HUES6 (cell line): ENCODE measurements around the gene ADH1B.
"Not testable (repeated sequence)": the region's sequence is repeated elsewhere in the genome, so short reads cannot be mapped to it uniquely, and the experiment has no call there.

ENCODE experiments used
- H3K27ac ChIP-seq: 2 replicates; pipeline ENCODE4 v1.7.0; 2013; ENCODE audit warnings: low read depth, mild to moderate bottlenecking, low read length, inconsistent platforms
- H3K27me3 ChIP-seq: 2 replicates; pipeline ENCODE4 v1.6.1; 2013; ENCODE audit warnings: low read length; ENCODE audit not compliant: control insufficient read depth, insufficient read depth
- H3K36me3 ChIP-seq: 2 replicates; pipeline ENCODE4 v1.6.1; 2013; ENCODE audit warnings: low read length; ENCODE audit not compliant: control insufficient read depth, insufficient read depth
- H3K4me1 ChIP-seq: 2 replicates; pipeline ENCODE4 v1.6.1; 2013; ENCODE audit warnings: low read length; ENCODE audit not compliant: control insufficient read depth, insufficient read depth
- H3K4me3 ChIP-seq: 2 replicates; pipeline ENCODE4 v1.5.1; 2013; ENCODE audit warnings: low read depth, low read length
- H3K9ac ChIP-seq: one replicate; pipeline ENCODE4 v1.6.1; 2013; ENCODE audit warnings: mild to moderate bottlenecking, low read length
- H3K9me3 ChIP-seq: 2 replicates; pipeline ENCODE4 v1.6.1; 2013; ENCODE audit warnings: low read depth, low read length; ENCODE audit not compliant: control insufficient read depth, insufficient read depth

Gene ADH1B

GRCh38 chr4:99324361-99324760 lies 3.2 kb upstream of the ADH1B start:
- Histone ChIP-seq H3K9ac (no peak overlapping the region), H3K4me1 (peaks cover 4% of the 10 kb centered on the region; the same call in 1 of the 2 replicates), H3K36me3 (no peaks in the 10 kb centered on the region), H3K9me3 (peaks cover 15% of the 10 kb centered on the region), H3K27me3 (no peaks in the 10 kb centered on the region), H3K4me3 (no peak overlapping the region), H3K27ac (no peak overlapping the region)

- no peak overlapping the region for H3K9ac ChIP-seq
These were observed 2.6 kb upstream of the ADH1B start for GRCh38 chr4:99323756-99324155.

DNA sequence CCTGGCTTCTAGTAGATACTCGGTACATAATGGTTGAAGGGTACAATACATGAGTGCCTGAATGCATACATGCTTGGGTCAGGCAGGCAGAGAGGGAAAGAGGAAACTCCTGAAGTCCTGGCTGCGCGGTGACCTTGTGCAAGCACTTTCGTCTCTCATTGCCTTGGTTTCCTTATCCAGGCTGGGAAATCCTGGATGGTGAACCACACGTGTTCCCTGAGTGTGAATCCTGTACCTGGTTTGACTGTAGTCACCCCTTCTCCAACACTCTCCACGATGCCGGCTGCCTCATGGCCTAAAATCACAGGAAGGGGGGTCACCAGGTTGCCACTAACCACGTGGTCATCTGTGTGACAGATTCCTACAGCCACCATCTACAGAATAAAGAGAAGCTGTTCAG lies 3.4 kb downstream of the ADH1B start:
- not testable (repeated sequence) for H3K27me3 ChIP-seq, H3K36me3 ChIP-seq, H3K27ac ChIP-seq, H3K4me1 ChIP-seq, H3K9ac ChIP-seq, H3K4me3 ChIP-seq, H3K9me3 ChIP-seq

More at GRCh38 chr4:99323756-99324155, 2.6 kb upstream of the ADH1B start:
- H3K4me3 ChIP-seq: no peak overlapping the region
- H3K36me3 ChIP-seq: no peaks in the 10 kb centered on the region
- H3K9me3 ChIP-seq: peaks cover 12% of the 10 kb centered on the region
- no peak overlapping the region for H3K27ac ChIP-seq
- H3K27me3 ChIP-seq: no peaks in the 10 kb centered on the region
- H3K4me1 ChIP-seq: peaks cover 4% of the 10 kb centered on the region; the same call in 1 of the 2 replicates

- Histone ChIP-seq H3K27me3 (no peaks in the 10 kb centered on the region), H3K4me3 (no peak overlapping the region), H3K9me3 (no peaks in the 10 kb centered on the region), H3K36me3 (no peaks in the 10 kb centered on the region), H3K27ac (no peak overlapping the region), H3K9ac (no peak overlapping the region), H3K4me1 (peaks cover 4% of the 10 kb centered on the region; the same call in 1 of the 2 replicates)
These were observed 3.8 kb downstream of the ADH1B start for GRCh38 chr4:99317354-99317753.

- H3K27me3 ChIP-seq: no peaks in the 10 kb centered on the region
- no peaks in the 10 kb centered on the region for H3K4me1 ChIP-seq
- H3K9ac ChIP-seq: no peak overlapping the region
- H3K4me3 ChIP-seq: no peak overlapping the region
- no peak overlapping the region for H3K27ac ChIP-seq
- H3K36me3 ChIP-seq: no peaks in the 10 kb centered on the region
- no peaks in the 10 kb centered on the region for H3K9me3 ChIP-seq
These were observed 5.4 kb downstream of the ADH1B start for GRCh38 chr4:99315839-99316238.

- Histone ChIP-seq H3K27ac (no peak overlapping the region), H3K9ac (no peak overlapping the region), H3K36me3 (no peaks in the 10 kb centered on the region), H3K27me3 (no peaks in the 10 kb centered on the region), H3K9me3 (no peaks in the 10 kb centered on the region), H3K4me1 (peaks cover 3% of the 10 kb centered on the region; the same call in 1 of the 2 replicates), H3K4me3 (no peak overlapping the region)
These were observed 7.0 kb downstream of the ADH1B start for GRCh38 chr4:99314211-99314610.

DNA sequence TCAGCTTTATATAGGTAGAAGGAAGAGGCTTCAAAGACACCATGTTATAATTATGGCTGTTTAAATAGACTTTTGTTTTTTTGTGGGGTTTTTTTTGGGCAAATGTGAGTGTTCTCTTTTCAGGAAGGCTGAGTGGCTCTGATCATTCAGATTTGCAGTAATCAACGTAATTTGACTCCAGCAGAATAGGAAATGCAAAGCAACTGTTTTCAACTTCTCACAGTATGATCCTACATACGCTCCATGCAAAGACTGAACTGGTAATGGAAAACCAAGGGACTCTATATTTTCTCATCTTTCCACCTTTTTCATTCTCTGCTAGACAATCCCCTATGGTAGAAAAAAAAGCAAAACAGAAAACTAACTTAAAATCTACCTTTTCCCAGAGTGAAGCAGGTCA lies 10.8 kb downstream of the ADH1B start:
- H3K9me3 ChIP-seq: no peaks in the 10 kb centered on the region
- peaks cover 3% of the 10 kb centered on the region; the same call in 1 of the 2 replicates for H3K4me1 ChIP-seq
- H3K27ac ChIP-seq: no peak overlapping the region
- H3K4me3 ChIP-seq: no peak overlapping the region
- no peaks in the 10 kb centered on the region for H3K27me3 ChIP-seq
- H3K36me3 ChIP-seq: no peaks in the 10 kb centered on the region
- no peak overlapping the region for H3K9ac ChIP-seq

DNA sequence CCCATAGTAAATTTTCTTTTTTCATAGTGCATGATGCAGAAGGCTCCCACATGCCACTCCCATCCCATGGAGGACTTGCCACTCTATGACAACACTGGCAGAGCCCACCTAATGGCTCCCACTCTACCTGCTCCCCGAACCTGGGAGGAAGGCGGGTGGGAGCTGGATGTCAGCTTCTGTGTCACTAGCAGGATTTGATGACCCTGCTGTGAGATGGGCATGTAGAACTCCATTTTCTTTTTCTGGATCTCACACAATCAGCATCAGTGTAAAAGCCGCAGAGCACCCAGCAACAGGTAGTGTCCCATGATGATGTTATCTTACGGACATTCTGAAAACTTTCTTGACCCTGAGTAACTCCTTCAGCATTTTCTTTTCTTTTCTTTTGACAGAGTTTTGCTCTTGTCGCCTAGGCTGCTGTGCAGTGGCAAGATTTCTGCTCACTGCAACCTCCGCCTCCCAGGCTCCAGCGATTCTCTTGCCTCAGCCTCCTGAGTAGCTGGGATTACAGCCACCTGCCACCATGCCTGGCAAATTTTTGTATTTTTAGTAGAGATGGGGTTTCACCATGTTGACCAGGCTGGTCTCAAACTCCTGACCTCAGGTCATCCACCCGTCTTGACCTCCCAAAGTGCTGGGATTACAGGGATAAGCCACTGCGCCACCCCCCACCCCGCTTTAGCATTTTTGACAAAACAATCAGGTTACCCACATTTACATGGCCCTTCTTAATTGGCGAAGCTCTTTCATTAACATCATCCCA lies 15.4 kb downstream of the ADH1B start:
- H3K4me3 ChIP-seq: no peak overlapping the region
- peaks cover 3% of the 10 kb centered on the region; the same call in 1 of the 2 replicates for H3K4me1 ChIP-seq
- no peak overlapping the region for H3K9ac ChIP-seq
- H3K27me3 ChIP-seq: no peaks in the 10 kb centered on the region
- H3K36me3 ChIP-seq: no peaks in the 10 kb centered on the region
- H3K9me3 ChIP-seq: no peaks in the 10 kb centered on the region
- H3K27ac ChIP-seq: no peak overlapping the region

GRCh38 chr4:99301376-99302164 lies 19.6 kb downstream of the ADH1B start:
- no peak overlapping the region for H3K4me3 ChIP-seq
- H3K9me3 ChIP-seq: no peaks in the 10 kb centered on the region
- no peak overlapping the region for H3K9ac ChIP-seq
- H3K36me3 ChIP-seq: no peaks in the 10 kb centered on the region
- H3K27me3 ChIP-seq: no peaks in the 10 kb centered on the region
- no peaks in the 10 kb centered on the region for H3K4me1 ChIP-seq
- no peak overlapping the region for H3K27ac ChIP-seq

- Histone ChIP-seq H3K27ac (no peak overlapping the region), H3K9me3 (no peaks in the 10 kb centered on the region), H3K9ac (no peak overlapping the region), H3K36me3 (no peaks in the 10 kb centered on the region), H3K4me1 (no peaks in the 10 kb centered on the region), H3K4me3 (no peak overlapping the region), H3K27me3 (no peaks in the 10 kb centered on the region)
These were observed 20.3 kb downstream of the ADH1B start for GRCh38 chr4:99300934-99301333.

- Histone ChIP-seq H3K4me1 (no peaks in the 10 kb centered on the region), H3K9me3 (no peaks in the 10 kb centered on the region), H3K9ac (no peak overlapping the region), H3K4me3 (no peak overlapping the region), H3K27ac (no peak overlapping the region), H3K36me3 (no peaks in the 10 kb centered on the region), H3K27me3 (no peaks in the 10 kb centered on the region)
These were observed 27.8 kb downstream of the ADH1B start for GRCh38 chr4:99293357-99293756.
